Testis (tissue), 2 donors: ENCODE data around the gene EBLN1.

Source experiments
- POLR2A ChIP-seq: fragments of 450-650 bp; IDR thresholded peaks from one replicate; pipeline ENCODE4 v1.6.1; 2017; ENCODE audit warnings: antibody characterized with exemption, mild to moderate bottlenecking, moderate library complexity
- TF ChIP-seq, protein P1 (sequence below), 3 experiments: fragments of 450-650 bp in 2 of 3; fragments of 200-600 bp in 1 of 3; sonication (generic) in 1 of 3; IDR thresholded peaks; one replicate each; pipeline ENCODE4 v1.5.1; 2016 to 2019; ENCODE audit warnings: antibody characterized with exemption in 3 of 3, mild to moderate bottlenecking in 2 of 3, moderate library complexity in 1 of 3

DNA sequence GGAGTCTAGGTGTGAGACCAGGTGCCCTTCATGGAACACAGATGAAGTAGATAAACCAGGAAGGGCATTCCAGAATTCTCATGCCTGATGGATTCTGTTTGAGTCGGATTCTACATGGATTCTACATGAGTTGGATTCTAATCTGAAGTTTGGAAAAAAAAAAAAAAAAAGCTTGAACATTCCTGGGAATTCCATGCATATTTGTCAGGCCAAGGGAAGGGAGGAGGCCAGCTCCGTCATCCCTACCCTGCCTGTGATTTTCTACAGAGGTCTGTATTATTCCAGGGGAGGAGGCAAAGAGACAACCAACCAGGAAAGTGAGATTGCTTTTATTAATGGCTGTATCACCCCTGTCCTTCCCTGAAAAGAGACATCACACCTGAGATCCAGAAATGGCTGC, 27.8 kb upstream of the EBLN1 start:
- TF ChIP-seq, protein P1, sequence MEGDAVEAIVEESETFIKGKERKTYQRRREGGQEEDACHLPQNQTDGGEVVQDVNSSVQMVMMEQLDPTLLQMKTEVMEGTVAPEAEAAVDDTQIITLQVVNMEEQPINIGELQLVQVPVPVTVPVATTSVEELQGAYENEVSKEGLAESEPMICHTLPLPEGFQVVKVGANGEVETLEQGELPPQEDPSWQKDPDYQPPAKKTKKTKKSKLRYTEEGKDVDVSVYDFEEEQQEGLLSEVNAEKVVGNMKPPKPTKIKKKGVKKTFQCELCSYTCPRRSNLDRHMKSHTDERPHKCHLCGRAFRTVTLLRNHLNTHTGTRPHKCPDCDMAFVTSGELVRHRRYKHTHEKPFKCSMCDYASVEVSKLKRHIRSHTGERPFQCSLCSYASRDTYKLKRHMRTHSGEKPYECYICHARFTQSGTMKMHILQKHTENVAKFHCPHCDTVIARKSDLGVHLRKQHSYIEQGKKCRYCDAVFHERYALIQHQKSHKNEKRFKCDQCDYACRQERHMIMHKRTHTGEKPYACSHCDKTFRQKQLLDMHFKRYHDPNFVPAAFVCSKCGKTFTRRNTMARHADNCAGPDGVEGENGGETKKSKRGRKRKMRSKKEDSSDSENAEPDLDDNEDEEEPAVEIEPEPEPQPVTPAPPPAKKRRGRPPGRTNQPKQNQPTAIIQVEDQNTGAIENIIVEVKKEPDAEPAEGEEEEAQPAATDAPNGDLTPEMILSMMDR (IDR thresholded peaks at IDR 0.05) = no peak
- TF ChIP-seq POLR2A = no peak
